Fibroblast of the aortic adventitia (primary cell): Measurements from ENCODE around the gene KCNQ1. TPM values are rescaled to one million over a fixed set of nuclear protein-coding genes. Genes with fewer than 3 reads are reported as not detected.

ENCODE experiments used
- DNase-seq: peaks from one replicate; pipeline ENCODE4 v3.0.0-alpha.2; 2010; ENCODE audit warnings: low read depth
- H3K4me3 ChIP-seq: 2 replicates; pipeline ENCODE4 v1.5.1; 2011; ENCODE audit warnings: low read depth, mild to moderate bottlenecking, control low read depth, low read length, moderate library complexity
- total RNA-seq: library from RNA; depleted of rRNA; stranded (reverse); fragments of >200 nt; gene quantifications from 2 replicates; pipeline ENCODE4 v1.2.3, GENCODE V29; 2012; ENCODE audit warnings: low replicate concordance
- TF ChIP-seq, protein P1 (sequence below): IDR thresholded peaks from 2 replicates; pipeline ENCODE4 v1.5.1; 2011; ENCODE audit warnings: mild to moderate bottlenecking, low read length, control low read depth, inconsistent platforms; ENCODE audit not compliant: insufficient read depth

The KCNQ1 gene
- total RNA-seq, 1 donor: not detected

DNA sequence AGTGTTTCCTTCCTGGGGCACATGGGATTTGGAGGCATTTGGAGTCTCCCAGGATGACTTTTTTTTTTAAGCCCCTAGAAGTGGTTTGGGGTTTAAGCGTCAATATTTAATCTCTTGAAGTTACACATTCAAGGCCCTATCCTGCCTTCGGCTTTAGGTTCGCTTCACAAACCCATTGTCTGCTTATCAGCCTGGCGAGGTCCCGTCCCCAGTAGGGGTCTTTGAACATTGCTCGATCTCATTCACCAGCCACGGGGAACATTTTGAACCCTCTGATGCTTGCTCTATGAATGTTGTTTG is 75.9 kb downstream of the KCNQ1 start:
- TF ChIP-seq, protein P1, sequence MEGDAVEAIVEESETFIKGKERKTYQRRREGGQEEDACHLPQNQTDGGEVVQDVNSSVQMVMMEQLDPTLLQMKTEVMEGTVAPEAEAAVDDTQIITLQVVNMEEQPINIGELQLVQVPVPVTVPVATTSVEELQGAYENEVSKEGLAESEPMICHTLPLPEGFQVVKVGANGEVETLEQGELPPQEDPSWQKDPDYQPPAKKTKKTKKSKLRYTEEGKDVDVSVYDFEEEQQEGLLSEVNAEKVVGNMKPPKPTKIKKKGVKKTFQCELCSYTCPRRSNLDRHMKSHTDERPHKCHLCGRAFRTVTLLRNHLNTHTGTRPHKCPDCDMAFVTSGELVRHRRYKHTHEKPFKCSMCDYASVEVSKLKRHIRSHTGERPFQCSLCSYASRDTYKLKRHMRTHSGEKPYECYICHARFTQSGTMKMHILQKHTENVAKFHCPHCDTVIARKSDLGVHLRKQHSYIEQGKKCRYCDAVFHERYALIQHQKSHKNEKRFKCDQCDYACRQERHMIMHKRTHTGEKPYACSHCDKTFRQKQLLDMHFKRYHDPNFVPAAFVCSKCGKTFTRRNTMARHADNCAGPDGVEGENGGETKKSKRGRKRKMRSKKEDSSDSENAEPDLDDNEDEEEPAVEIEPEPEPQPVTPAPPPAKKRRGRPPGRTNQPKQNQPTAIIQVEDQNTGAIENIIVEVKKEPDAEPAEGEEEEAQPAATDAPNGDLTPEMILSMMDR: no peak
- DNase-seq: no peak
- H3K4me3 ChIP-seq: no peak overlapping the region

DNA sequence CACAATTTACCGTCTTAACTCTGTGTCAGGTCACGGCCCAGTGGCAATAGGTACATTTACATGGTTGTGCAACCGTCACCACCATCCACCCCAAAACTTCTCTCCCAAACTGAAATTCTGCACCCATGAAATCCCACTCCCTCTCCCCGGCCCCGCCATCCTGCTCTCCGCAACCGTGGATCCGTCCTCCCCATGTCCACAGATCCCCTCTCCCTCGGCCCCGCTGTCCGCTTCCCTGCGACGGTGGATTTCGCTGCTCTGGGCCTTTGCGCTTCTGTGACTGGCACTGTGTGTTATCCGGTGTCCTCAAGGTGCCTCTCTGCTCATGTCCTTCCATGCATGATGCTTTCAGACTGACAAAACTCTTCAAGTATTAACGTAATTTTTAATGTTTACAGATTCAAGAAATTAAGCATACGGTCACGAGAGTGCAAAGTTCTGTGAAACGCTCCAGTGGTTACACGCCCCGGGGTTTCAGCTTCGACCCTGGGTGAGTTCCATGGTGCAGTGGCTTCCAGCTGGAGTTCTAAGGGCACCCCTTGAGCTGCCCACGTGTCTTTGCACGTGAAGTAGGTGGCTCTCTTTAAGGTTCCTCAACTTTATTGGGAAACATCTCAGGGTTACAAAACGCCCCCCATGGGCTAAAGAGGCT is 76.4 kb downstream of the KCNQ1 start:
- DNase-seq: no peak
- no peak overlapping the region for H3K4me3 ChIP-seq
- TF ChIP-seq, protein P1: no peak

DNA sequence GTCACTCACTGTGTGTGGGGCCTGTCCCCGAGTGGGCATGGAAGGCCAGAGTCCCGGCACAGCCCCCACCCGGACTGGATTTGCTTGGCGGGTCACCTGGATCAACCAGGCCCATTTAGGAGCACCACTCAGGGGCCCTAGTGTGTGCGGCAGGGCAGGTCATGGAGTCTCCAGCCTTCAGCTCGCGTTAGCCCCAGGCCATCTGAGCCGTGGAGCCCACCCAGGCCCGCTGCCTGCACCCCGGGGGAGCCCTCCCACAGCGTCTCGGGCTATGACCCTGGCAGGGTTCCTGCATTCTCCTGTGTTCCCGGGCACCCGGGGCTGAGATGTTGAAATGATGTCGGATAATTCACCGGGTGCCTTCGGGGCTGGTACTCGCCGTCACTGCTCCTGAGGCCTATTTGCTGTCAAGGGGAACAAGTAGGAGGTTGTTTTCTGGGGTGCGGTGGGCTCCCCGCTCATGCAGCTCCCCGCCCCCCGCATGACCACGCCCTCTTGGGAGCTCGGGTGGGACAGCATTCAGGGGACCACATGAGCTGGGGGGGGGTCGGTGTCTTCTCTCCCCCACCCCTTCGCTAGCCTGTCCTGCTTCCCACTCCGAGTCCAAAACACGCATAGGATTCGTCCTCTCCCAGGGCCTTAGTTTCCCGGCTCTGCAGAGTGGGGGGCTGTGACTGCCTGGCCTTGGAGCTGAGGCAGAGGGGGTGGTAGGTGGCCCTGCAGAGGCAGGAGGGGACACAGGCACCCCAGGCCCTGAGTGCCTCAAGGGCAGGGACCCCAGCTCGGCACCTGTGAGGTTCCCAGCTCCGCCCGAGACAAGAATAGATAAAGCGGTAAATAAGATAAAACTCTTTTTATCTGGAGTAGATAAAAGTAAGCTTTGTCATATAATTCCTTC is 77.2 kb downstream of the KCNQ1 start:
- no peak overlapping the region for H3K4me3 ChIP-seq
- DNase-seq: no peak
- TF ChIP-seq, protein P1: no peak

DNA sequence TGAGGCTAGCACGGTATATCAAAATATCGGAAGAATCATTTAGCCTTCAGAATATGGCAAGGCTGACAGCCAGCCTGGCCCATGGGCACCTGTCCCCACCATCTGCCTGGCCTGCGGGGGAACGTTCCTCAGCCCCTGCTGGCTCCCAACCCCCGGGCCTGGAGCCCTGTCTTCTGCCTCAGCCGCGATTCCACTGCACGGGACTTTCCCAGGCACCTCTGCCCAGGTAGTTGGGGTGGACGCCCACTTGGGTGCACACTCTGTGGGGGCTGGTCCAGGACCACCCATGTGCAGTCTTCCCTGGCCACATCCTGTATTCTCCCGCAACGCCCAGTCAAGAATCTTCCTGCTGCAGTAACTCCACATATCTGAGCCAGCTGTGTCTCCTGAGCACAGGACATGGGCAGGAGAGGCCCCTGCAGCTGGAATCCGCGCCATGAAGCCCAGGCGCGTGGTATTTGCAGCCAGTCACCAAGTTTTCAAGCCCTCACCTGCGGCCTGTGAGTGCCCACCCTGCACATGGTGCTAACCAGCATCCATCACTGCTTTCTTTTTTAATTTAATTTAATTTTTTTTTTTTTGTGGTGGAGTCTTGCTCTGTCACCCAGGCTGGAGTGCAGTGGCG is 77.9 kb downstream of the KCNQ1 start:
- TF ChIP-seq, protein P1: no peak
- DNase-seq: no peak
- H3K4me3 ChIP-seq: no peak overlapping the region

DNA sequence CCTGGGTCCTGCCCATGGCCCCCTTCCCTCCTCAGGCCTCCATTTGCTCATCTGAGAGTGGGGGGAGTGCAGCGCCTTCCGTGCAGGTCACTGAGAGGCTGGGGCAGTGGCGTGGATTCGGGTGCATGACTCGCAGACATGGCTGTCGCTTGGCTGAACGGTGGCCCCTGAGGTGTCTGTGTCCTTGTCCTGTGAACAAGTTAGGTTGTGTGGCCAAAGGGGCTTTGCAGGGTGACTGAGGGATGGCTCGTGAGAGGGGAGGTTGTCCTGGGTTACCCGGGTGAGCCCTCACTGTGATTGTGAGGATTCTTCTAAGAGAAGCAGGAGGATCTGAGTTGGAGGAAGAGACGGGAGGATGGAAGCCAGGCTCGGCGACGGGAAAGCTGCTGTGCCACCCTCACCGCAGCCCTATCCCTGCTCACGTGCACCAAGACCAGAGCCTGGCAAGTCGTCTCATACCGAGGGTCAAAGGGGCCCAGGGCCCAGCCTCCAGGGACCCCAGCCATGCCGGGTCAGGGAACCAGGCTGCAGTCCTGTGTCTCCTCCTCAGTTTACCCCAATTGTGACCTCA is 79.1 kb downstream of the KCNQ1 start:
- DNase-seq: no peak
- H3K4me3 ChIP-seq: no peak overlapping the region
- TF ChIP-seq, protein P1: no peak

DNA sequence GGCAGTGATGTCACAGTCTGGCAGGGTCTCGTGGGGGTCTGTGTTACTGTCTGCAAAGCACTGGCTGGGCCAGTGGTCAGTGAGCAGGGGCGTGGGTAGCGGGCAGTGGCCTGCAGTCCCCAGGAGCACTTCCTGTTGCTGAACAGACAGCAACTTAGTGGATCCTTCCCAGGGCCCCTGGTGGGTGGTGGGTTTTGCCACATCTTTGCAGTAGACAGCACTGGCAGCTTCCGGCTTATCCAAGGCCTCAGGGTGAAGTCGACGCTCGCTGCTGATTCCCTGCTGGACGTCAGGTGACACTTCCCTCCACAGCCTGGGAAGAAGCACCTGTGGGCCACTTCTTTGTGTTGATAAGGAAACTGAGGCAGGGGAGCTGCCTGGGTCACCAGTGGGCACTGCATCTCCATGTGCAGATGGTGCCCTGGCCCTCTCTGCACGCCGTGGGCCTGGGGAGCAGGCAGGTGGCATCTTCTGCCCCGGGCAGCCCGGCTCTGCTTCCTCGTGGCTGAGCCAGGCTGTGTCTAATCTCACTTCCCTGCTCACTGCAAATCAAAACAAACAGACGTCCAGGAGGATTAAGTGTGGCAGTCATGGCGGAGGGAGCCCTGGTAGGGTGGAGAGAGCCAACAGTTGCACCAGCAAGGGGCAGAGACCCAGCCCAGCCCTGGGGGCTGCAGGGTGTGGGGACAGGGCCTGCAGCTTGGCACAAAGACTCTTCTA is 79.8 kb downstream of the KCNQ1 start:
- H3K4me3 ChIP-seq: no peak overlapping the region
- no peak for DNase-seq
- TF ChIP-seq, protein P1: no peak
